Keratinocyte (primary cell): ENCODE measurements around the gene RASL12. TPM values are rescaled to one million over a fixed set of nuclear protein-coding genes. Genes with fewer than 3 reads are reported as not detected.

ENCODE experiments used
- DNase-seq: peaks from one replicate; pipeline ENCODE4 v3.0.0-alpha.2; 2011; ENCODE audit warnings: low read depth, missing footprints, low spot score
- FAIRE-seq: peaks from 2 replicates; lab custom pipeline; 2011; peaks lifted over from hg19 to GRCh38; lab: Jason Lieb, UNC
- H2AFZ ChIP-seq: 2 replicates; pipeline ENCODE4 v1.6.0; 2012; ENCODE audit warnings: low read length, control low read depth, inconsistent platforms; ENCODE audit not compliant: control insufficient read depth
- H3K27ac ChIP-seq: 2 replicates; pipeline ENCODE4 v1.5.1; 2011; ENCODE audit warnings: low read length; ENCODE audit not compliant: control insufficient read depth, insufficient read depth
- H3K27me3 ChIP-seq: 3 replicates; pipeline ENCODE4 v1.6.0; 2011; ENCODE audit warnings: low read length; ENCODE audit not compliant: control insufficient read depth, insufficient read depth; ENCODE audit errors: extremely low read depth
- H3K36me3 ChIP-seq, 2 experiments: 2 replicates in 1 of 2; 3 replicates in 1 of 2; pipeline ENCODE4 v1.5.1; 2011; ENCODE audit warnings: low read length in 2 of 2, mild to moderate bottlenecking in 1 of 2; ENCODE audit not compliant: control insufficient read depth in 2 of 2, insufficient read depth in 2 of 2; ENCODE audit errors: extremely low read depth in 1 of 2
- H3K4me1 ChIP-seq: 3 replicates; pipeline ENCODE4 v1.5.1; 2011; ENCODE audit warnings: low read length; ENCODE audit not compliant: control insufficient read depth, insufficient read depth; ENCODE audit errors: extremely low read depth
- H3K4me2 ChIP-seq: 3 replicates; pipeline ENCODE4 v1.6.0; 2011; ENCODE audit warnings: low read depth, low read length; ENCODE audit not compliant: control insufficient read depth, insufficient read depth; ENCODE audit errors: extremely low read depth
- H3K4me3 ChIP-seq, 3 experiments: fragments of 200-600 bp in 1 of 3; sonication (generic) in 1 of 3; 2 replicates in 2 of 3; 3 replicates in 1 of 3; pipeline ENCODE4 v1.5.1; 2011 to 2016; ENCODE audit warnings: low read length in 3 of 3, mild to moderate bottlenecking in 3 of 3, control low read depth in 2 of 3, inconsistent platforms in 1 of 3, low read depth in 1 of 3, mixed read lengths in 1 of 3, mixed run types in 1 of 3, moderate library complexity in 1 of 3; ENCODE audit not compliant: control insufficient read depth in 2 of 3, insufficient read depth in 2 of 3; ENCODE audit errors: extremely low read depth in 1 of 3
- H3K79me2 ChIP-seq: 2 replicates; pipeline ENCODE4 v1.6.0; 2012; ENCODE audit warnings: low read length; ENCODE audit not compliant: control insufficient read depth, insufficient read depth
- H3K9ac ChIP-seq: 3 replicates; pipeline ENCODE4 v1.6.0; 2011; ENCODE audit warnings: low read length; ENCODE audit not compliant: control insufficient read depth, insufficient read depth; ENCODE audit errors: extremely low read depth
- H3K9me1 ChIP-seq: 3 replicates; pipeline ENCODE4 v1.6.0; 2011; ENCODE audit warnings: low read length; ENCODE audit not compliant: control insufficient read depth, insufficient read depth; ENCODE audit errors: extremely low read depth
- H3K9me3 ChIP-seq: 2 replicates; pipeline ENCODE4 v1.5.1; 2012; ENCODE audit warnings: low read depth, low read length; ENCODE audit not compliant: control insufficient read depth
- H4K20me1 ChIP-seq: 3 replicates; pipeline ENCODE4 v1.6.0; 2011; ENCODE audit warnings: low read length; ENCODE audit not compliant: control insufficient read depth, insufficient read depth; ENCODE audit errors: extremely low read depth
- EZH2 ChIP-seq: IDR thresholded peaks from one replicate; pipeline ENCODE4 v1.6.1; 2012; ENCODE audit warnings: inconsistent platforms, mild to moderate bottlenecking, low read length, moderate library complexity
- dilution Hi-C: fragments of 300-500 bp; cut with MboI; formaldehyde crosslinking; loops from one replicate; pipeline ENCODE4 v1.7.0; 2020; ENCODE audit warnings: low sequenced_read_pairs; ENCODE audit not compliant: extremely low pct_ligation_motif_present
- polyA plus RNA-seq, 5 experiments: library from polyadenylated mRNA; depleted of rRNA in 3 of 5; stranded (reverse) in 3 of 5; stranded (forward) in 1 of 5; unstranded in 1 of 5; fragments of >200 nt; gene quantifications; 1 replicate in 1 of 5; 2 replicates in 3 of 5; 3 replicates in 1 of 5; pipeline versions ENCODE4 v1.2.1 to v1.2.3, GENCODE V29; 2011 to 2012; ENCODE audit warnings: missing spikeins in 2 of 5, low read depth in 1 of 5, low replicate concordance in 1 of 5
- TF ChIP-seq, protein P1 (sequence below), 3 experiments: IDR thresholded peaks in 1 of 3; conservative IDR thresholded peaks in 1 of 3; optimal IDR thresholded peaks in 1 of 3; 2 replicates in 2 of 3; 3 replicates in 1 of 3; pipeline versions ENCODE3 to v1.5.1; 2011; ENCODE audit warnings: low read length in 3 of 3, mild to moderate bottlenecking in 3 of 3, moderate library complexity in 2 of 3, control low read depth in 1 of 3, inconsistent platforms in 1 of 3; ENCODE audit not compliant: insufficient read depth in 2 of 3; ENCODE audit errors: extremely low read depth in 1 of 3

Gene RASL12
- polyA plus RNA-seq, 1 donor (not counting 4 experiments of a cell fraction or from before 2014, with no cell fraction given): not detected

DNA sequence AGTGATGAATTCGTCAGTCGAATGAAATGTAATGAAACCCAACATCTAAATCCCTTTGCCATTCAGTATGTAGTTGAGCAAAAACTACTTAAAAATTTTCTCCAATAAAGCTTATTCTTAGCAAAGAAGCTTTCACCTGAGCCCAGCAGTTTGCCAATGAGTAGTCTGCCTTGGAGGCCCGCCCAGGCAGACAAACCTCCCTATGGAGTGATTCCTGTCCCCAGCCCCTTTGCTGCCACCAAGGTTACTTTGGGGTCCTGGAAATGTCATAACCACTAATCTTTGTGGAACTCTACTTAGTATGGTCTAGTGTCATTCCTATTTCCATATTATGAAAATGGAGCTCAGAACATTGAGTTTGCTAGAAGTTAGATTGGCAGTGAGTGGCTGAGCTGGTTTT, 35.1 kb upstream of the RASL12 start:
- no peak for TF ChIP-seq EZH2
- TF ChIP-seq, protein P1, sequence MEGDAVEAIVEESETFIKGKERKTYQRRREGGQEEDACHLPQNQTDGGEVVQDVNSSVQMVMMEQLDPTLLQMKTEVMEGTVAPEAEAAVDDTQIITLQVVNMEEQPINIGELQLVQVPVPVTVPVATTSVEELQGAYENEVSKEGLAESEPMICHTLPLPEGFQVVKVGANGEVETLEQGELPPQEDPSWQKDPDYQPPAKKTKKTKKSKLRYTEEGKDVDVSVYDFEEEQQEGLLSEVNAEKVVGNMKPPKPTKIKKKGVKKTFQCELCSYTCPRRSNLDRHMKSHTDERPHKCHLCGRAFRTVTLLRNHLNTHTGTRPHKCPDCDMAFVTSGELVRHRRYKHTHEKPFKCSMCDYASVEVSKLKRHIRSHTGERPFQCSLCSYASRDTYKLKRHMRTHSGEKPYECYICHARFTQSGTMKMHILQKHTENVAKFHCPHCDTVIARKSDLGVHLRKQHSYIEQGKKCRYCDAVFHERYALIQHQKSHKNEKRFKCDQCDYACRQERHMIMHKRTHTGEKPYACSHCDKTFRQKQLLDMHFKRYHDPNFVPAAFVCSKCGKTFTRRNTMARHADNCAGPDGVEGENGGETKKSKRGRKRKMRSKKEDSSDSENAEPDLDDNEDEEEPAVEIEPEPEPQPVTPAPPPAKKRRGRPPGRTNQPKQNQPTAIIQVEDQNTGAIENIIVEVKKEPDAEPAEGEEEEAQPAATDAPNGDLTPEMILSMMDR (optimal IDR thresholded peaks at IDR 0.05 in 1 of 3, IDR thresholded peaks at IDR 0.05 in 1 of 3, conservative IDR thresholded peaks at IDR 0.05 in 1 of 3; ENCODE audit: extremely low read depth in 1 of 3, insufficient read depth in 2 of 3, low read length in 3 of 3): no peak
- Histone ChIP-seq H3K4me2 (no peak overlapping the region), H3K27me3 (no peaks in the 10 kb centered on the region), H3K27ac (no peak overlapping the region), H3K9me3 (no peaks in the 10 kb centered on the region), H3K79me2 (no peaks in the 10 kb centered on the region), H3K4me3 (no peak overlapping the region), H4K20me1 (no peaks in the 10 kb centered on the region), H3K9me1 (no peaks in the 10 kb centered on the region), H2AFZ (no peak overlapping the region), H3K36me3 (peaks cover 14 to 19% of the 10 kb centered on the region in 2 experiments), H3K4me1 (no peaks in the 10 kb centered on the region), H3K9ac (no peak overlapping the region)
- no peak for FAIRE-seq
- dilution Hi-C loops: no loop called here
- DNase-seq: no peak

DNA sequence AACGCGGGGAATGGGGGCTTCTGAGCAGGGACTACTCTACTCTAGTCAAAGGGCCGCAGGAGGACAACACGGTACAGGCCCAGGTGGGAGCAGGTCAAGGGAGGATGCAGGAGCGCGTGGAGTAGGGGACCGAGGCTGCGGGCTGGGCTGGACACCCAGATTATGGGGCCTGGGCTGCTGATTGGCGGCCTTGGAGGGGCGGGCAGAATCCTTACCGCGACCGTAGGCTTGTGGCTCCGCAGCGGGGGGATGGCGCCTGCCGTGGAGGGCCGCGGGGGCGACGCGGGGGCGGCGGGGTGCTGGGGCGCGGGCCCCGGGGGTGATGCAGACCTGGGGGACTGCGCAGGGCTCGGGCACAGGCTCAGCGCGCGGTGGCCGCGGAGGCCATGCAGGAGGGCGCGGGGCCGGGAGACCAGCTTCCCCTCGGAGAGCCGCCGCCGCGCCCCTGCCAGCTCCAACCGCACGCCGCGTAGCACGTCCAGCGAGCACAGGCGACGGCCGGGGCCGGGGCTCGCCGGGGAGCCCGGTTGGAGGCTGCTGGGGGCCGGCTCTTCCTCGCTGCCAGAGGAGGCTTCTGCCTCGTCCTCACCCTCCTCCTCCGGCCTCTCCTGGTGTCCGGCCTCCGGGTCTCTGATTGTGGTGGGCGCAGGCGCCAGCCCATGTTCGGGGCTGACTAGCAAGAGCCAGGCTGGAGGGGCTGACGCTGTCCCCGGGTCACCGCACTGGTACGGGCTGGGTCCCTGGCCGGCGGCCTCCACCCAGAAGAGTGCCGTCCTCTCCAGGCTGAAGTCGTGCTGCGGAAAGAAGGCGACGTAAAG, 34.3 kb upstream of the RASL12 start:
- H2AFZ ChIP-seq: no peak overlapping the region
- H3K27me3 ChIP-seq: no peaks in the 10 kb centered on the region
- TF ChIP-seq, protein P1 (optimal IDR thresholded peaks at IDR 0.05 in 1 of 3, IDR thresholded peaks at IDR 0.05 in 1 of 3, conservative IDR thresholded peaks at IDR 0.05 in 1 of 3; ENCODE audit: extremely low read depth in 1 of 3, insufficient read depth in 2 of 3, low read length in 3 of 3): no peak
- TF ChIP-seq EZH2: no peak
- no peak overlapping the region for H3K27ac ChIP-seq
- dilution Hi-C loops: no loop called here
- H3K4me2 ChIP-seq: no peak overlapping the region
- no peak overlapping the region for H3K9ac ChIP-seq
- DNase-seq (no peak), FAIRE-seq (no peak)
- no peaks in the 10 kb centered on the region for H3K79me2 ChIP-seq
- peaks cover 15 to 25% of the 10 kb centered on the region in 2 experiments for H3K36me3 ChIP-seq
- H3K4me3 ChIP-seq: no peak overlapping the region
- no peaks in the 10 kb centered on the region for H4K20me1 ChIP-seq
- no peaks in the 10 kb centered on the region for H3K9me3 ChIP-seq
- H3K9me1 ChIP-seq: no peaks in the 10 kb centered on the region
- H3K4me1 ChIP-seq: no peaks in the 10 kb centered on the region
